Ovary (tissue), 3 donors: Measurements from ENCODE around the gene UBE2G1.

Experiments
- CTCF ChIP-seq, 3 donors: fragments of 450-650 bp in 2 of 3; fragments of 200-600 bp in 1 of 3; IDR thresholded peaks; one replicate each; pipeline versions ENCODE4 v1.5.1 to v1.8.0; 2016 to 2022; ENCODE audit warnings: antibody characterized with exemption in 3 of 3, mild to moderate bottlenecking in 1 of 3
- EP300 ChIP-seq: sonication (generic); formaldehyde crosslinking; IDR thresholded peaks from one replicate; pipeline ENCODE4 v1.6.1; 2017; ENCODE audit warnings: antibody characterized with exemption
- POLR2A ChIP-seq: fragments of 450-650 bp; IDR thresholded peaks from one replicate; pipeline ENCODE4 v1.6.1; 2017; ENCODE audit warnings: antibody characterized with exemption, mild to moderate bottlenecking, moderate library complexity
- donor health status: DM: no; HTN: no; CAD: no.

GRCh38 chr17:4375039-4375748 is 8.7 kb upstream of the UBE2G1 start:
- no peak for TF ChIP-seq CTCF (IDR thresholded peaks at IDR 0.05)
- no peak for TF ChIP-seq POLR2A
- TF ChIP-seq EP300 = no peak
